ENCODE results near the gene TPST2.

Gene TPST2

GRCh38 chr22:26580240-26580962 is 9.5 kb downstream of the TPST2 start:
- no peak for DNase-seq (ENCODE audit: low spot score)

DNA sequence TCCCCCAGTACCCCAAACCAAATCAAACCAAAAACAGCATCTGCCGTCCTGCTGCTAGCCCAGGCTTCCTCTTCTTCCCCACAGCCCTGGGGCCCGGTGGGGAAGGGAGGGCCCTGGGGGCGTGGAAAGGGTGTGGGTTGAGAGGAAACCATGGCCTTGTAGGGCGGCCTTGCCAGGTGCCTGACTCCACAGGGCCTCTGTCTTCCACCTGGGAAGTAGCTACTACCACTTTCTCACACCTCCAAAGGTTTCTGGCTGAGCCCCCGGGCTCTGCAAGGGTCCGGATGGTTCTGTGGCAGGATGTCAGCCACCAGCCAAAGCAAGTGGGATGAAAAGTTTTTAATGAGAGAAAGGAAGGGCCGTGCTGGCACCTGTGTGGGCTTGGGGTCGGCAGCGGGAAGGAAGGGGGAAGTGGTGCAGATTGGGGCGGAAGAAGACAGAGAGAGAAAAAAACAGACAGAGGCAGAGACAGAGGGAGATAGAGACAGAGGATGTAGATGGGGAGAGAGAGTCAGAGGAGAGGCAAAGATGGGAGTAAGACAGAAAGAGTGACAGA is 10.5 kb downstream of the TPST2 start:
- DNase-seq (ENCODE audit: low spot score): no peak

GRCh38 chr22:26577081-26577480 is 12.9 kb downstream of the TPST2 start:
- DNase-seq (ENCODE audit: low spot score): no peak

DNA sequence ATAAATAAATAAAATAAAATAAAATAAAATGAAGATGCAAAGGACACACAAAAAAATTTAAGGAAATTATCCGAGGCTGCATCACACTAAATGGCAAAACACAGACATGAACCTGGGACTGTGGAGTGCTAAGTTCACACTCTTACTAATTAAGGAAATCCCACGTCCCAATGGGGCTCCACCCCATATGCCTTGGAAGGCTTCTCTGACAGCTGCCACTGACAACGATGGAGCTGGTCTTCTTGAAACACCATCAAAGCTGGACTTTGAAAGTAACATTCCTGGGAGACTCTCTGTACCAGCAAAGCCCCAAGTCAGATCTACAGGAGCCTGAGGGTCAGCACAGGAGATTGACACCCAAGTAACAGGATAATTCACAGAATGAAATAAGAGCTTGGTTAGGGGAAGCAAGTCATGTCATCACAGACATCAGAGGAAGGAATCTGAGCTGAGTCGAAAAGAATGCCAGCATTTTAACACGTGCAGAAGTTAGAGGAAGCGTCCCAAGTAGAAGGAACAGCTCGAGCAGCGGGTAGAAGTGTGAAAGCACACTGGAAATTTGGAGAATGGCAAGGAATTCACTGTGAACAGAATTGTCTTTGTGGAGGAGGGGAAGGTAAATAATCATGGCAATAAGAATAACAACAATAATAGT is 13.8 kb downstream of the TPST2 start:
- DNase-seq (ENCODE audit: low spot score): no peak

DNA sequence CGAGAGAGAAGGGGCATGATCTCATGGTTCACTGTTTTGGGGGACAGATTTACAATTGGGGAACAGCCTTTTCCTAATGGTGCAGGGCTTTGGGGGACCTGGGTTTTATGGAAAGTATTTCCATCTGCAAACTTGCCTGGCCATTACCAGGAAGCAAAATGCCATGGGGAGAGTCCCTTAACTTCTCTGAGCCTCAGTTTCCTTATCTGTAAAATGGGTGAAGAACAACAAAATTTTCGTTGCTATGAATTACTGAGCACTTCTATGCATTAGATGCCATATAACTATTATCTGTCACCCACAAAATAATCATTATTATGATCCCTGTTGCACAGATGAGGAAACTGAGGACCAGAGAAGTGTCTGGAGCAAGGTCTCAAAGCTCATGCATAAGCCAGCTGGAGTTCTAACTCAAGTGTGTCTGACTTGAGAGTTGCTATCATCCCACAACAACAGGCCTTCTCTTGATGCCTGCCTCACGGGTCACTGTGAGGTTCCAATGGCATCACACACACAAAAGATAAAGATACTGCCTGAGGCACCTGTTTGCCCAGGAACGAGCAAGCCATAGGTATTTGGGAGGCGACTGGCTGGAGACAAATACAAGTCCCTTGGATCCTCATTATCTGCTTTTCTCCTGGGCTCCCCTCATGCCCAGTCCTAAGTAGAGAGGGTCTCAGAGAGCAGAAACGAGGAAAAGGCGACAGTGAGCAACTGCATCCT is 15.8 kb downstream of the TPST2 start:
- DNase-seq (ENCODE audit: low spot score): no peak

GRCh38 chr22:26573026-26573662 is 16.8 kb downstream of the TPST2 start:
- no peak for DNase-seq (ENCODE audit: low spot score)

GRCh38 chr22:26570864-26571525 is 18.9 kb downstream of the TPST2 start:
- DNase-seq (ENCODE audit: low spot score): no peak

DNA sequence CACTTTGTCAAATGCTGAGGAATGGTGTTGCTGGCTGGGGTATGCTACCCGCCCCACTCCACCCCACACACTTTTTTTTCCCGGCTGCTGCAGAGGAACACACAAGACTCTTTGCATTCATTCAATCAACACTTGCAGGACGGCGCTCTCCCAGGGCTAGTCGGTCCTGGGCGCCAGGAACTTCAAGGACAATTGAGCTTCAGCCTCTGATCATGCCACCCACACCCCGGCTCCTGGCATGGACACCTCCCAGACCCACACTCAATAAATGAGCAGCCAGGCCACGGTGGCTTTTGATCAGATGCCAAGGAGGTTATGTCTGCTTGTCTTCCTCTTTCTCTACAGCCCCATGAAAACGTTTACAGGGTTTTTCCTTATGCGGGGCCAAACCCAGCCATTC is 19.8 kb downstream of the TPST2 start:
- no peak for DNase-seq (ENCODE audit: low spot score)

DNA sequence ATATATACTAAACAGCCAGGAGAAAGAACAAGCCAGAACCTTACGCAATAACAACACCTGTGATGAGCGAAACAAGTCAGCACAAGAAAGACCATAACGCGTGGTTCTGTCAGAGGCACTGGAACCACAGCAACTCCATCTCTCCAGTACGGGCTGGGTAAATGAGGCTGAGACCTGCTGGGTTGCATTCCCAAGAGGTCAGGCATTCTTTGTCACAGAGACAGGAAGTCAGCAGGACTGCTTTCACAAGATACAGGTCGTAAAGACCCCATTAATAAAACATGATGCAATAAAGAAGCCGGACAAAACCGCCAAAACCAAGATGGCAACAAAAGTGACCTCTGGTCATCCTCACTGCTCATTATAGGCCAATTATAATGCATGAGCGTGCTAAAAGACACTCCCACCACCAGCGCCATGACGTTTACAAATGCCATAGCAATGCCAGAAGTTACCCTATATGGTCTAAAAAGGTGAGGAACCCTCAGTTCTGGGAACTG is 21.7 kb downstream of the TPST2 start:
- DNase-seq (ENCODE audit: low spot score): no peak

DNA sequence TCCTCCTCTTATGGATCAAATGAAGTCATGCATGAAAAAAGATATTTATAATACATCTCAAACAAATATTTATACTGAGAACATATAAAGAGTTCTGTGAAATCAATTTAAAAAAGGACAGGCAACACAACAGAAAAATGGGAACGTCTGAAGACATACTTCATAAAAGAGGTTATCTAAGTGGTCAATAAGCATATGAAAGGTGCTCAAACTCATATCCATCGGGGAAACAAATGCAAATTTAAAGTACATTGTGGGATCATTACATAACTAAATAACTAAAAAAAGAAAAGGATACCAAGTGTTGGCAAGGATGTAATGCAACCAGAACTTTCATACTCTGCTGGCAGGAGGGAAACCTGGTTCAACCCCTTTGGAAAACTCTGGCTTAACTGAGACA is 22.3 kb downstream of the TPST2 start:
- no peak for DNase-seq (ENCODE audit: low spot score)

GRCh38 chr22:26566994-26567393 is 22.9 kb downstream of the TPST2 start:
- no peak for DNase-seq (ENCODE audit: low spot score)

GRCh38 chr22:26565889-26566288 is 24.0 kb downstream of the TPST2 start:
- DNase-seq (ENCODE audit: low spot score): no peak

- no peak for DNase-seq (ENCODE audit: low spot score)
These were observed 24.8 kb downstream of the TPST2 start for GRCh38 chr22:26565181-26565580.

DNA sequence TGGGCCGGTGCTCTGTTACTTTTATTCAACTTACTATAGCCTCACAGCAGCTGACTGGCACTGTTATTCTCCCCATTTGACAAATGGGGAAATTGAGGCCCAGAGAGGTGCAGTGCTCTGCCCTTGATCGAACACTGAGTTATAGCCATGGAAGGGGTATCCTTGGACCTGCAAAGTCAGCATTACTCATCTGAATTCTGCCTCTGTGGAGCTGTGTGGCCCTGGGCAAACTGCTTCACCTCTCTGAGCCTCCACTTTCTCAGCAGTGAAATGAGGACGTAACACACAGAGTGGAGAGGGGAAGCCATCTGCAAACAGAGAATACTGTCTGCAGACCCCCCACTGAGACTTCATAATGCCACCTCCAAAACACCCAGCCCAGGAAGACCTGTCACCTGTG is 25.3 kb downstream of the TPST2 start:
- no peak for DNase-seq (ENCODE audit: low spot score)

GRCh38 chr22:26564181-26564580 is 25.8 kb downstream of the TPST2 start:
- no peak for DNase-seq (ENCODE audit: low spot score)

DNA sequence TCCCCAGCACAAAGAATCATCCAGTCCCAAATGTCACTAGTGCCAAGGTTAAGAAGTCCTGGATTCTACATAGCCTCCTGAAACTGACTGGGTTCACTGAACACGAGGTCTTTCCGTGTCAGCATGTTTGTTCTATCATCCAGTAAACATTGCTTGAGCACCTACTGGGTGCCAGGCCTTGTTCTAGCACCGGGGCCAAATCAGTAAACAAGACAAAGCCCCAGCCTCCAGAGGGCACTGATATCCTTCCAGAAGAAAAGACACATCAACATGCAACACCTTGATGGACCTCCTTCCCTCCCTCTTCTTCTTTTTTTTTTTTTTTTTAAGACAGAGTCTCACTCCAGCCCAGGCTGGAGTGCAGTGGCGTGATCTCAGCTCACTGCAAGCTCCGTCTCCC is 26.9 kb downstream of the TPST2 start:
- DNase-seq (ENCODE audit: low spot score): no peak

- DNase-seq (ENCODE audit: low spot score): no peak
These were observed 28.0 kb downstream of the TPST2 start for GRCh38 chr22:26561756-26562417.

DNA sequence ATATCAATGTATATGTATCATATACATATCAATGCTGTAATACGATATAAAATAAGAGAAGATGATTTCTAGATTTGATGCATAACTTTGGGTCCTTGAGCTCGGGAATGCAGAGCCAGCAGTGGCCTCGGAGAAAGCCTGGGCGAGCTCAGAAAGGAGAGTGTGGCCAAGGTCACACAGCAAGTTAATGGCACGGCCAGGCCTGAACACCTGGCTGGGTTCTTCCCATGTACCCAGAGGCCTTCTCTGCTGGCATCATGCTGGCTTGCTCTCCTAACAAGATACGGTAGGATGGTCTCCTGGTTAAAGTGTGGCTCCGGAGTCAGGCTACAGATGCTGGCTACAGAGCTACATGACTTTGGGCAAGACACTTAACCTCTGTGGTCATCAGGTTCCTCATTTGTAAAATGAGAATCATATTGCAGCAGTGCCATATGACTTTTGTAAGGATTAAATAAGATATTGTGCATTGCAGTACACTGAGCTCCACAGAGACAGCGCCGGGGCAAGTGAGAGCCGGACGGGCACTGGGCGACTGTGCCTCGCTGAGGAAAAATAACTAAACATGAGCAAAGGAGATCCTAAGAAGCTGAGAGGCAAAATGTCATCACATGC is 29.9 kb downstream of the TPST2 start:
- DNase-seq (ENCODE audit: low spot score): no peak

DNA sequence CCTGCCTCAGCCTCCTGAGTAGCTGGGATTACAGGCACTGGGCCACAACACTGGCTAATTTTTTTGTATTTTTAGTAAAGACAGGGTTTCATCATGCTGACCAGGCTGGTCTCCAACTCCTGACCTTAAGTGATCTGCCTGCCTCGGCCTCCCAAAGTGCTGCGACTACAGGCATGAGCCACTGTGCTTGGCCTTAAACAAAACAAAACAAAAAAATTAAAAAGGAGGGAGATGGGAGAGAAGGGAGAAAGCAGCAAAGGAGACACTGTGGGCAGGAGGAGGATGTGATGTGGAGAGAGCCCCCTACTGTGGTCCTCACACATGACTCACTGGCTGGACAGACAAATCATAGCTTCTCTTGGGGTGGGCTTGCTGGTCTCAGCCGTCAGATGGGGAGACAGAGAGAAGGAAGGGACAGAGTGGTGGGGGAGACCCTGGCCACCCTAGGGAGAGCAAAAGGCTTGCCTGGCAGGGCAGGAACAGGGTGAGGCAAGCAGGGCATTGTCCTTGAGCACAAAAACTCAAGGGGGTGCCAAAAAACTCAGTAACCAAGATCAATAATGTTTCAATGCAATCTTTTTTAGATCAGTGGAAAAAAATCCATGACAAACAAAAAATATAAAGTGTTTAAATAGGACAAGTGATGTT is 31.6 kb downstream of the TPST2 start:
- DNase-seq (ENCODE audit: low spot score): no peak

- DNase-seq (ENCODE audit: low spot score): no peak
These were observed 33.0 kb downstream of the TPST2 start for GRCh38 chr22:26556904-26557303.
